GM19468 (cell line): ENCODE results near the gene ABCB4.

Experiments used
- ATAC-seq: cut with Tn5 transposase; IDR thresholded peaks from one replicate; pipeline ENCODE4 v1.9.1; 2021; ENCODE audit warnings: mild to moderate bottlenecking, moderate library complexity, moderate number of reproducible peaks; ENCODE audit not compliant: unreplicated experiment; ENCODE audit errors: extremely low read depth

ABCB4 gene

DNA sequence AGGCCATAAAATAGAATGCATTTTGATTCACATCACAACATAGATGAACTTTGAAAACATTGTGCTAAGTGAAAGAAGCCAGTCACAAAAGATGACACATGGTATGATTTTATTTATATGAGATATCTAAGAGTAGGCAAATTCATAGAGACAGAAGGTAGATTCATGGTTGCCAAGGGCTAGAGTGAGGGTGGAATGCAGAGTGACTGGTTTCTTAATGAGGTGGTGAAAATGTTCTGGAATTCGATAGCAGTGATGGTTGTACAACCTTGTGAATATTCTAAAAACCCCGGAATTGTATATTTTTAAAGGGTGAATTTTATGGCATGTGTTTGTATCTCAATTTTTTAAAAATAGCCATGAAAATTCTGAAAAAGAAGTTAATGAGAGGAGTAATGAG, 42.9 kb downstream of the ABCB4 start:
- ATAC-seq, result no peak

DNA sequence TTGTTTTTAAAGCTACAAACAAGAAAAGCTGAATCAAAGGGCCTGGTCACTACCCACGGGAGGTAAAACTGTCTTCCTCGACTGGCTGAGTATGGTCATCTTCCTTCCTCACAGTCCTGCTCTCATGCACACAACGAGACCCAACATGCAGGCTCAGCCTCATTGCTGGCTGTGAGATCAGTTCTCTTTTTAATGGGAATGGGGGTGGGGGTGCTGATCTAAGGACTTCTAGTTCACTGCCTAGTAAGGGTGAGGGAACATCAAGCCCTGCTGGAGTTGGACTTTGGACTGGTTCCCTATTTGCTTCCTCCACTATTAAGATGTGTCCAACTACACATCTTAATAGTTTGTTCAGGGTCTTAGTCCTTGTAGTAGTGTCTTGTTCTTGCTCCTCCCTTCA, 48.2 kb downstream of the ABCB4 start:
- no peak for ATAC-seq

DNA sequence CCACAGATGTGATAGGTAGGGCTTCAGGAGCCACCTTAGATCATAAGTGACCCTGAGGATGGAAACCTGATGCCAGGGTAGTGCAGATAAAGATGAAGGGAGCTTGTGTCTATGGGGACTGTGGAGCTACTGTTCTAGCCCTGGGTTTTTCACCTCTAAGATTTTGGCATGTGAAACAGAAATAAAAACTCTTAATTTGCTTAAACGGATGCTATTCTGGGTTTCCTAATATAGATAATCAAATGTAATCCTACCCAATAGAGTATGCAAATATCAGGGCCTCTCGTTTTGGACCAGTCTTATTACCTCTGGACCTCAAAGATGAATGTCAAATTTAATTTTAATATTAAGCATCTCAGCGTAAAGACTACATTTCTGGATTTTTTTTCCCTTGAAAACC, 49.3 kb downstream of the ABCB4 start:
- peak; percentile 60 for ATAC-seq

DNA sequence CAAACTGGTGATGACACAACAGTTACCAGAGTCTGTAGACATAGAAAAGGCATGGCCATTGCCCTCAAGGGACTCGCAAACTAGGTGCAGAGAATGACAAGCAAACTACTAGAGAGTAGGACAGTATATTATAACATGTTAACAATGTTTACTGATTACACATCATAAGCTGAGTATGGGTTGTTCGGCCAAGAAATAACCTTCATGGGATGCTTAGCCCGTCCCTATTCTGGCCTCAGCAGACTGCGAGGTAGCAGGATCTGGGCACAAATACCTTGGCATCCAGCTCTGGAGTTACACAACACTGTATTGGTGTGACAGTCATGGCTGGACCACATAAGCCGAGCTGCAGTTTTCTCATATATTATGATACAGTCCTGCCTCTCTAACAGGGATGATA, 51.4 kb downstream of the ABCB4 start:
- ATAC-seq, result no peak

DNA sequence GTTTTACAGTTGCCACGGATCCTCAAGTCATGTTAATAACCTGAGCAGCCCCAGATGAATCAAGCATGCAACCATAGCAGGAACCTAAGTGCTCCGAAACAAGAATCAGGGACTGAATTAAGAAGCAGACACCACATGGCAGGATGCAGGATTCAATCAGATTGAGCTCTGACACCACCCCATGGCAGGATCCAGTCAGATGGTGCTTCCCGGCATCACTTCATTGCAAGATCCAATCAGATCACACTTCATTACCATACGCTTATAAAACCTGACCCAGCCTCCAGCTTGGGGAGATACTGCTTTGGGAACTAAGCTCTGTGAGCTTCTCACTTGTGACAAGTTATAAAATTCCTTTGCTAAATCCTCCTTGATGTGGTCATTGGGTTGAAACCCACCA, 55.3 kb downstream of the ABCB4 start:
- no peak for ATAC-seq

DNA sequence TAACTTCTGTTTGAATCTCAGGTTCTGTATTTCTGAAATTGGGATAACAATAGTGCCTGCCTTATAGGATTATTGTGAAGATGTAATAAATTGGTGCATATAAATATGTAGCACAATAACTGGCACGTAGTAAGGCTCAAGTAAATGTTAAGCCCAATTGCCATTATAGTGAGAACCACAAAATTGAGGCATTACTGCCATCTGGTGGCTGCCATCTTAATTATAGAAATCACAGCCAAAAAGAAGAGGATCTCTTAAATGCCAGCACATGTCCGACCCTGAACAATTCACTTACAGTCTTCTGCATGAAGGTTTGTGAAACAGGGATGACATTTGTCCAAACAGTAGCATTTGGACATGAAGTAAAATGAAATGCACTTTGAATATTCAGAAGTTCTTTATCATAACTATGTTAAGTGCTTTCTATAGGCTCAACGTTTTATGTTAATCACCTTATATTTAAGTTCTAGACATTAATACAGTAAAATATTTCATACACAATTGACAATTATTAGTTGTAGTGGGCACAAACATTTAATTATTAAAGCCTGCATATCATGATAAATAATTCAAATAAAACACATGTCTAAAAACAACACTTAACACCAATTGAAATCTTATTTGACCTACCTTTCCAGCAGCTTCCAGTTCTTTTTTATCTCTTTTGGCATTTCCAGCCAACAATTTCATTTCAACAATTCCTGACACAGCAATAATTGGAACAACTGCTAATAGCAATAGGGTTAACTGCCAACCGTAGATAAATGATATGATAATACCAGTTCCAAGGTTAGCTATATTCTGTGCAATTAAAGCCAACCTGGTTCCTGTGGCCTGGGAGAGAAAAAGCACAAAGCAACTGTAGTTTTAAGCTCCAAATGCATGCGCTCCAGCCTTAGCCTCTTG, 58.5 kb downstream of the ABCB4 start:
- ATAC-seq, result peak; percentile 75

DNA sequence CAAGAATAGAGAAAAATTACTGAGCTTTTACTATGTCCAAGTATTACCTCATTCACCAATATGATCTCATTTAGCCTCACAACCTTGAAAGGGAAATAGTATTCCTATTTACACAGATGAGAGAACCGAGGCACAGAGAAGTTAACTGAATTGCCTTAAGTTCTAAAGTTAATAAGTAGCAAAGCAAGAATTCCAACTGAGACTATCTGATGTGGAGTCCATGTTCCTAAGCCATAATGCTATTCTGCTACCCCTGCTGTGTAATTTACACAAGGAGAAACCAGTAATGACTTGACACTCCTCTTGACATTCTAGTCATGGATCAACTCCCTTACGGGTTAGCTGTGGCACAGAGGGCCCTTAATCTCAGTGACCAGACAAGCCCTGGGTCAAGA, 60.7 kb downstream of the ABCB4 start:
- no peak for ATAC-seq

DNA sequence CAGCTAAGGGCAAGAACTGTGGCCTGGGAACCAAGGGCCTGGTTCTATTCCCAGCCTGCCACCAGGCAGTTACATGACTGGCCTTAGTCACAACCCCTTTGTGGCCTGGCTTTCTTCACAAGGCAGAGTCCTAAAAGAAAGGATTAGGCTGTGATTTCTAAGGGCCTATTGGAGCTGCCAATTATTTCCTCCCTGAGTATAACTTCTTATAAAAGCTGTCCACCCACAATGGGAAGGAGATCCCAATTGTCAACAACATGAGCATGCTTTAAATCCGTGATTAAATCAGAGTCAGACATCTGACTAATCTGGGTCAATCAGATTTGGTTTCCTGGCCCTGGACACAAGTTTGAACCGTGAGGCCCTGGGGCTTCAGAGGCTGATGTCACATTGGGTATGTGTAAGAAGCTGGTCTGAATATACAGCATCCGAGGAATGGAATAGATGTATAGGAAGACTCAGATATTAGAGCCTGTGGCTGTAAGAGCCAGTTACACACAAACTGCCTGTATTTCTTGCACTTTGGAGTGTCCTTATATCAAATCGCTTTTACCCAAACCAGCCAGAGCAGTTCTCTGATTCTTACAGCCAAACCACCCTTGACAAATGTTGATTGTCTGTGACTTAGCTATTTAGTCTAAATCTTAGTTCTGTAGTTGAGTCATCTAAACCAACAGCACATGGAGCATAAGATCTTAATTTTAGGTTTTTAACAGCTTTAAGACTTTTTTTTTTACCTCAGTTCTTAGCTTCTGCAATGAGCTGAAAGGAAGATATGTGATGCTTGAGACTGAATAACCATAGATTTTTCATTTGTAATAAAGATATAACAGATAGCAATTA, 61.3 kb downstream of the ABCB4 start:
- no peak for ATAC-seq

DNA sequence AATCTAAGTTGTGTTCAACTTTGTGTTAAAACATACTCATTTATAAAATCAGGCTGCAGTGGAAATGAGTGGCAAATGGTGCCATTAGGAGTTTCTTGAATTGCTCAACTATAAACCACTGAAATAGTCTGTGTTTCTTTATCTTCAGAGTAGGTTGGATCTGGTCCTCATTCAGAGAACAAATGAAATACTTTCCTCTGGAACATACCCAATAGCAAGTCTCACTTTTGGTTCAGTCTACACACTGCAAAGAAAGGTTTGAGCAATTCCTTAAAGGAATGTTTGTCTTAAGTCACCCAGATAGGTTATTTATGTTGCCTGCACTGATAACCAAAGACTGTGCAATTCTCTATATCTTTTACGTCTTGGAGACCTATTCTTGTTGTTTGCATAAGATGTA, 62.5 kb downstream of the ABCB4 start:
- ATAC-seq, result no peak

DNA sequence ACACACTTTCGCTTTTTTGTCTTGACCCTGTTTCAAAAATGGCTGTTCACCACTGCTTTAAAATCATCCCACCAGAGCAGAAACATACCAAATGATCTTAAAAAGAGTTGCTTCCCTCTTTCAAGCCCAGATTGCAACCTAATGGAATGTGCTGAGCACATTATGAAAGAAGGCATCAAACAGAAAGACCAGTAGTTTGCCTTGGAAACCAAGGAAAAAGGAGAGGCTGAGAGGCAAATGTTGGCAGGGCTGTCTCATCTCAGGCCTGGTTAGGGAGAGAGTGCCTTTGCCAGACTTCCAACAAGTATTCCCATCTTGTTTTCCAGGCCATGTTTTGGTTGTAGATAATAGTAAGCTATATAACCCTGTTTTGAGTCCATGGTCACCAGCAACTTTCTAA, 64.3 kb downstream of the ABCB4 start:
- no peak for ATAC-seq

DNA sequence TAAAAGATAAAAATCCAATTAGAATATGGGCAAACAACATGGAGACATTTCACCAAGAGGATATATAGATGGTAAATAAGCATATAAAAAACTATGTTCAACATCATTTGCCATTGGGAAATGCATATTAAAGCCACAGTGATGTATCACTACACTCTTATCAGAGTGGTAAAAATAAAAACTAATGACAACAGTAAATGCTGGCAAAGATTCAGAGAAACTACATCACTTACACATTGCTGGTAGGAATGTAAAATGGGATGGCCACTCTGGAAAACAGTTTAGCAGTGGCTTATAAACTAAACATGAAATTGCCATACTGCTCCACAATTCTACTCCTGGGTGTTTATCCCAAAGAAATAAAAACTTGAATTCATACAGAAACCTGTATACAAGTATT, 70.8 kb downstream of the ABCB4 start:
- no peak for ATAC-seq

DNA sequence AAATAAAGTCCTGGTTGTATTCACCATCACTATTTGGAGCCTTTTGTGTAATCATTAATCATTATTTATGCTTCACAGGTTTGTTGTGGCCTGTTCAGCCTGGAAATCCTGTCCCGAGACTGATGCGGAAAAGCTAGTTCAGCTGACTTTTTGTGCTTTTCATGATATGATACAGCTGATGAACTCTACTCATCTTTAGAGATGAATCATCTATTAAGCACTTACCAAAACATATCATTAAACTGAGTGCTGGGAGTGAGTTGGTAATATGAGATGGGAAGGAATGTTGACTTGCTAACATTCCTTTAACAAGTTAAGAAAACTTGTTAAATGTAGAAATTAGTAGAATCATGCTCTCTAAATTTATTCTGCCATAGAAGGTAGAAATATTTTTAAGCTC, 77.0 kb downstream of the ABCB4 start:
- no peak for ATAC-seq

DNA sequence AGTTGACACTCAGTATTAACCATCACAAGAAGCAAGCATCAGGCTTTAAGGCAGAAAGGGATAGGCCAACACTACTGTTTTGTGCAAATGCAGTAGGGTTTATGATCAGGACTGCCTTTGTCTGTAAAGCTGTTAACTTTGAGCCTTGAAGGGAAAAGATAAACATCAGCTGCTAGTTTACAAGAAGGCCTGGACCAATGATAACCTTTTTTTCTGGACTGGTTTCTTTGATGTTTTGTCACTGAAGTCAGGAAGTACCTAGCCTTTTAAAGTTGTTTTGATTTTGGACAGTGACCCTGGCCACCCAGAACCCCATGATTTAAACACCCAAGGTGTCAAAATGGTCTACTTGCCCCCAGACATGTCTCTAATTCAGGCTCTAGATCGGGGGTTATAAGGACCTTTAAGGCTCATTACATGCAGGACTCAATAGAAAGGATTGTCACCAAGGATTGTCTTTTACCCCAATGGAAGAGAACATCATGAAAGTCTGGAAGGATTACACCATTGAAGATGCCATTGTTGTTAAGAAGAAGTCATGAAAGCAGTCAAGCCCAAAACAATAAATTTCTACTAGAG, 79.9 kb downstream of the ABCB4 start:
- no peak for ATAC-seq

DNA sequence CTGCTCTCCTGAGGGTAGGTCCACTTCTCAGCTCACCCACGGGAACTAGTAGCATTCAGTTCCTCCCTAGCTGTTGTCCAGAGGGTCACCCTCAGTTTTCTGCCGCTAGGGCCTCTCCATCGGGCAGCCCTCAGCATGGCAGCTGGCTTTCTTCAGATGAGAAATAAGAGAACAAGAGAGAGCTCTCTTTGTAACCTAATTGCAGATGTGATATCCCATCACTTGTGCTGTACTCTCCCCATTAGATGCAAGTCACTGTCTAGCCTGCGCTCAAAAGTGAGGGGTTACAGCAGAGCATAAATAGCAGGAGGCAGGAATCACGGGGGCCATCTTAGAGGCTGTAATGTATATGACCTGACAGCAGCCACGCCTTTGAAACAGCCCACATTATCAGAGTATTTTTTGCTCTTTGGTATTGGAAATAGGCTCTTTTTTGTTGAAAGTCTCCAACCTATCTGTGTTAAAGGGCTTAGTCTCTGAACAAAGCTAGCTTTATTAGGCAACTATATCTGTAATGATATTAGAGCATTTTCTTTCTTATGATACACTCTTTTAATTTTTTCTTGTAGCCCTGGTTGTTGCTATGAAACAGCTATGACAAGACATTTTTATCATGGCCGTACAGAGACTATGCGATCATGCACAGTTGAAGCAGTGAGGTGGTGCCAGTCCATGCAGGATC, 84.3 kb downstream of the ABCB4 start:
- ATAC-seq, result no peak

DNA sequence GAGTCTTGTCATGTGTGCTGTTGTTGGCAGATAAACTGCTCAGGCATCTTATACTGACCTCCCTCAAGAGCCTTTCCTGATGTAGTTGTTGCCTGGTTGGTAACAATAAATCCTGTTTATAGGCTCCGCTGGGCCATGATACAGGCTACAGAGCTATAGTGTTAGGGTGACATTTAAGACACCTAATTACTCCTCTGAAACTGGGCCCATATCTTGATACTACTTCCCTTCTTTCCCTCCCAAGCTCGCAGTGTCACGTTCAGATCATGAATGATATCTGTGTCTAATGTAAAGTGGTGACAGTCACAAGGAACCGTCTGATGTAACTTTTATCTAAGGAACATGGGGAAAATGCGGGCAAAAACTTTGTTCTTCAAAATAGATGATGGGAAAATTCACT, 94.6 kb downstream of the ABCB4 start:
- no peak for ATAC-seq

DNA sequence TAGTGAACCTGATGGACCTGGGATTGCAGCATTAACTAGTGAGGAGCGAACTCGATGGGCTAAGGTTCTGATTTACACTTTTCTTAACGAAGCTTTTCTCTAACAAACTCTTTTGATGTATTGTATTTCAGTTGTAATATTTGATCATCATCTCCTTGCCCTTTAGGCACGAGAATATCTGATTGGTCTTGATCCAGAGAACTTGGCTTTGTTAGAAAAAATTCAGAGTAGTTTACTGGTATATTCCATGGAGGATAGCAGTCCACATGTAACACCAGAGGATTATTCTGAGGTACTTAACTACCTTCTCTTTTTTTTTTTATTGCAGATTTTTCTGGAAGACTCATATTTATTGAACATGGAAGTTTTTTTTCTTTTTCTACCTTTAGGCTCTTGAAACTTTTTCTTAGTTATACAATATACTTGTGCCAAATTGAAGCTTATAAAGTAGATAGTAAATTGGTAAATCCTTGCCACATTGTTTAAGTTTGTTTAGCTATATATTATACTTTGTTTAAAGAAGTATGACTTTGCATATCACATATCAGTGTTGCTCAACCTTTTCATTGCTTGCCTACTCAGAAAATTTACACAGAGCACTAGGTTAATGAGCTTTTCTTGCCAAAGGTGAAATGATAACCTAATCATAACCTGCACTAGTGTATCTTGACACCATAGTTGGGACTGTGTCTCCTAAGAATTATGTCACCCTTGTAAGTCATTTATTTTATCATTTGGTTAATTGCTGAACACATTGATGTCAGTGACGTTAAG, 99.6 kb downstream of the ABCB4 start:
- ATAC-seq, result no peak

DNA sequence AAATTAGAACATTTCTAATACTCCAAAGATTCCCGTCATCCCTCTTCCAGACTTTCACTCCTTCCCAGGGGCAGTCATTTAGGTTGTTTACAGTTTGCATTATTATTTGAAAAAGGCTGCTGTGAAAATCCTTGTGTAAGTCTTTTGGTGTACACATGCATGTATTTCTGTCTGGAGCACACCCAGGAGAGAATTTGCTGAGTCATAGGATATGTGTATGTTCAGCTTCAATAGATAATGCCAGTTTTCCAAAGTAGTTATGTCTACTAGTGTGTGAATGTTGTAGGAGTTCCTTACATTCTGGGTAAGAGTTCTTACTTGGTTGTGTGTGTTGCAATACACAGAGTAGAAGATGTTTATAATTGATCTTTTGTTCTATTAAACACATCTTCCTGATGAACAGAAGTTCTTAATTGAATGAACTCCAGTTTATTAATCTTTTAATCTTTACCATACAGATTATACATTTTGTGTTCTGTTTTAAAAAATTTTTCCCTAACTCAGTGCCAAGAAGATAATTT, 104.8 kb downstream of the ABCB4 start:
- no peak for ATAC-seq

DNA sequence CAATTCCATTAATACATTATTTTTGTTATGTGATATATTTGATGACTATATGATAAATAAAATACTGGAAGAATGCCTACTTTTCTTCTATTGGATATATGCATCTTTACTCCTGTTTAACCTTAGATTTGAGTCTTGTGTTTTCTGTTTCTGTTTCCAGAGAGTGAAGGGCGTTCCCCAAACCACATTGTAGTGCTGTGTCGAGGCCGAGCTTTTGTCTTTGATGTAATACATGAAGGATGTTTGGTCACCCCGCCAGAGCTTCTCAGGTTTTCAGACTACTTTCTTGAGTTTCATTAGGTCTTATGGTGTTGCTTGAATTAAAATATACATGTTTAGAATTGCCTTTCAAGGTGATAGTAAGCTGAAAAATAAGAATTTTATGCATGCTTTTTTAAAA, 106.3 kb downstream of the ABCB4 start:
- no peak for ATAC-seq

DNA sequence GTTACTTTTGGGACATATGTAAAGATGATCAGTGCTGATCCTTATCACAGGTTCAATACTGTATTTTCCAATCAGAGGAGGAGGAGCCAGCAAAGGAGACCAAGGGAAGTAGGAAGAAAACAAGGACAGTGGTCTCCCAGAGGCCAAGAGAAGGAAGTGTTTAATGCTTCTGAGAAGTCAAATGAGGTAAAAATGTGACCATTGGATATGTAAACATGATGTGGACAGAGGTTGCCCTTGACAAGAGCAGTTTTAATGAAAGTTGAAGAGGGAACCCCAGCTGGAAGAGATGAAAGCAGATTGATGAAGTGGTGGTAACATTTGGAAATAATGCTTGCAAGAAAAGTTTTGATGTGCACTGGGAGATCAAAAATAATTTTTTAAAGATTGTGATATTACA, 111.2 kb downstream of the ABCB4 start:
- ATAC-seq, result no peak

DNA sequence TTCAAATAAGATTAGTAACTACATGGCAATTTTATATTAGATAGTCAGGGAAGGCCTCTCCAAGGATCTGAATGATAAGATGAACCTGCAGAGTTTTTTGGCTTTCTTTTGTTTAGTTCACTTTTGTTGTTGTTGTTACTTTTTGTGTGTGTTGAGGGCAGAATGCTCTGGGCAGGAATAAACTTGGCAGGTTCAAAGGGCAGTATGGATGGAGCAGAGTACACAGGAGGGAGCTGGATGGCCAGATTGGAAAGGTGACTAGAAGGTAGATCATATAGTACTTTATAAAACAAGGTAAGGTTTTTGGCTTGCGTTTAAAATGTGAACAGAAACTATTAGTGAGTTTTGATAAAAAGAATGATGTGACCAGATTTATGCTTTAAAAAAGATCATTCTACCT, 112.1 kb downstream of the ABCB4 start:
- ATAC-seq, result no peak
